GM12878 (cell line): Measurements from ENCODE around the gene ANO4. TPM values are rescaled to one million over a fixed set of nuclear protein-coding genes. Genes with fewer than 3 reads are reported as not detected.

Experiments
- ATAC-seq: fragments of 200-7000 bp; cut with Tn5 transposase; 3 replicates; pipeline ENCODE4 v1.9.1; 2020; ENCODE audit warnings: mild to moderate bottlenecking, moderate library complexity
- BruUV-seq: library from RNA; stranded (reverse); fragments of 400-500 nt; replicated peaks from 2 replicates; lab custom pipeline; 2021; lab: Mats Ljungman, UMichigan
- CTCF ChIA-PET: fragments of 300-600 bp; sonication (Branson Sonifier 250); formaldehyde crosslinking; extraction: SDS; loops from one replicate; lab custom pipeline; 2021; ENCODE audit warnings: inconsistent platforms; lab: Yijun Ruan, JAX
- POLR2A ChIA-PET: fragments of 350-600 bp; formaldehyde crosslinking; extraction: SDS; loops from one replicate; lab custom pipeline; 2021; ENCODE audit warnings: inconsistent platforms; lab: Charles Lee
- RAD21 ChIA-PET: fragments of 300-600 bp; sonication (Branson Sonifier 250); formaldehyde crosslinking; loops from one replicate; lab custom pipeline; 2023; ENCODE audit warnings: antibody characterized with exemption; ENCODE audit not compliant: unreplicated experiment; lab: Charles Lee
- SMC1A ChIA-PET: fragments of 300-600 bp; sonication (Branson Sonifier 250); formaldehyde crosslinking; loops from one replicate; lab custom pipeline; 2023; ENCODE audit not compliant: unreplicated experiment, uncharacterized antibody; lab: Charles Lee
- DNase-seq: peaks from one replicate; pipeline ENCODE4 v3.0.0-alpha.2; 2011; ENCODE audit warnings: low read depth, low spot score
- FAIRE-seq: peaks from 3 replicates; lab custom pipeline; 2011; peaks lifted over from hg19 to GRCh38; lab: Jason Lieb, UNC
- H2AFZ ChIP-seq: 2 replicates; pipeline ENCODE4 v1.6.0; 2011; ENCODE audit warnings: low read depth, low read length, control low read depth; ENCODE audit not compliant: control insufficient read depth
- H3K27ac ChIP-seq: 2 replicates; pipeline ENCODE4 v1.5.1; 2011; ENCODE audit warnings: control low read depth; ENCODE audit not compliant: control insufficient read depth, insufficient read depth
- H3K27me3 ChIP-seq, 2 experiments: replicated peaks in 1 of 2; 2 replicates each; pipeline versions ENCODE4 v1.6.0 to v1.6.1; 2011; ENCODE audit warnings: low read length in 1 of 2; ENCODE audit not compliant: control insufficient read depth in 2 of 2, insufficient read depth in 2 of 2
- H3K36me3 ChIP-seq, 2 experiments: 2 replicates each; pipeline ENCODE4 v1.5.1; 2011; ENCODE audit warnings: low read length in 1 of 2; ENCODE audit not compliant: control insufficient read depth in 2 of 2, insufficient read depth in 2 of 2
- H3K4me1 ChIP-seq: 2 replicates; pipeline ENCODE4 v1.6.1; 2011; ENCODE audit warnings: mild to moderate bottlenecking, low read length, moderate library complexity, mixed read lengths; ENCODE audit not compliant: control insufficient read depth, insufficient read depth
- H3K4me2 ChIP-seq: 2 replicates; pipeline ENCODE4 v1.6.0; 2011; ENCODE audit warnings: control low read depth; ENCODE audit not compliant: control insufficient read depth, insufficient read depth
- H3K4me3 ChIP-seq: fragments of 200-600 bp; sonication (generic); 2 replicates; pipeline ENCODE4 v1.5.1; 2016
- H3K79me2 ChIP-seq: 2 replicates; pipeline ENCODE4 v1.6.0; 2011; ENCODE audit warnings: low read length; ENCODE audit not compliant: control insufficient read depth, insufficient read depth
- H3K9ac ChIP-seq: 2 replicates; pipeline ENCODE4 v1.8.0; 2011; ENCODE audit warnings: low read length, control low read depth, mixed read lengths; ENCODE audit not compliant: control insufficient read depth, insufficient read depth
- H3K9me3 ChIP-seq: replicated peaks from 3 replicates; pipeline ENCODE4 v1.5.1; 2011; ENCODE audit warnings: mild to moderate bottlenecking, low read length; ENCODE audit not compliant: control insufficient read depth, insufficient read depth
- H4K20me1 ChIP-seq: 2 replicates; pipeline ENCODE4 v1.6.0; 2011; ENCODE audit not compliant: control insufficient read depth, insufficient read depth
- BHLHE40 ChIP-seq, 2 experiments: fragments of 450-650 bp in 1 of 2; IDR thresholded peaks; 2 replicates each; pipeline ENCODE4 v1.6.1; 2011 to 2017; ENCODE audit warnings: low read depth in 2 of 2, borderline replicate concordance in 1 of 2, improper control_type of control experiment in 1 of 2, low read length in 1 of 2, mild to moderate bottlenecking in 1 of 2
- BRCA1 ChIP-seq: IDR thresholded peaks from 2 replicates; pipeline ENCODE4 v1.6.1; 2011; ENCODE audit warnings: low read depth, low read length, improper control_type of control experiment
- CEBPB ChIP-seq, 2 experiments: fragments of 150-350 bp in 1 of 2; IDR thresholded peaks; 2 replicates each; pipeline ENCODE4 v1.6.1; 2012 to 2014; ENCODE audit warnings: low read depth in 2 of 2, low read length in 2 of 2, borderline replicate concordance in 1 of 2, inconsistent platforms in 1 of 2
- IRF4 ChIP-seq: IDR thresholded peaks from 2 replicates; pipeline ENCODE4 v1.6.1; 2011; ENCODE audit warnings: low read depth, low read length
- LARP7 ChIP-seq: fragments of 450-650 bp; IDR thresholded peaks from 2 replicates; pipeline ENCODE4 v1.6.1; 2017; ENCODE audit warnings: mild to moderate bottlenecking
- MTA3 ChIP-seq: IDR thresholded peaks from 2 replicates; pipeline ENCODE4 v1.6.1; 2012; ENCODE audit warnings: low read length, inconsistent platforms, borderline replicate concordance
- NBN ChIP-seq: fragments of 450-650 bp; IDR thresholded peaks from 2 replicates; pipeline ENCODE4 v1.6.1; 2016
- NFIC ChIP-seq: IDR thresholded peaks from 2 replicates; pipeline ENCODE4 v1.6.1; 2012; ENCODE audit warnings: low read depth, mild to moderate bottlenecking, inconsistent platforms, low read length, moderate library complexity
- NR2C2 ChIP-seq: IDR thresholded peaks from 2 replicates; pipeline ENCODE4 v1.6.1; 2011; ENCODE audit warnings: borderline replicate concordance, low read depth; ENCODE audit not compliant: control insufficient read depth, insufficient read length
- PBX3 ChIP-seq: IDR thresholded peaks from 2 replicates; pipeline ENCODE4 v1.6.1; 2011; ENCODE audit warnings: mild to moderate bottlenecking, low read depth, low read length, moderate library complexity; ENCODE audit not compliant: insufficient replicate concordance
- RELA ChIP-seq: fragments of 450-650 bp; IDR thresholded peaks from 2 replicates; pipeline ENCODE4 v1.8.0; 2014; ENCODE audit warnings: borderline replicate concordance; ENCODE audit not compliant: partially characterized antibody
- SKIL ChIP-seq: fragments of 450-650 bp; IDR thresholded peaks from 2 replicates; pipeline ENCODE4 v1.6.1; 2017; ENCODE audit warnings: mild to moderate bottlenecking, low read depth, inconsistent platforms; ENCODE audit not compliant: poor library complexity, severe bottlenecking
- ZBTB11 ChIP-seq: fragments of 450-650 bp; formaldehyde crosslinking; IDR thresholded peaks from 2 replicates; pipeline ENCODE4 v1.5.0; 2022; ENCODE audit warnings: mild to moderate bottlenecking, missing genetic modification characterization
- ZNF274 ChIP-seq: IDR thresholded peaks from one replicate; pipeline ENCODE4 v1.8.0; 2011; ENCODE audit not compliant: insufficient read length, insufficient read depth
- WGBS: methylation state at CpG from one replicate; pipeline ENCODE4 v1.1.6; 2016; ENCODE audit warnings: low lambda C conversion rate; ENCODE audit not compliant: insufficient replicate concordance, insufficient coverage; ENCODE audit errors: missing lambda C conversion rate; 5-methylcytosine and 5-hydroxymethylcytosine counted together
- in situ Hi-C: fragments of 300-500 bp; cut with MboI; formaldehyde crosslinking; loops from 9 replicates; pipeline ENCODE4 v1.14.3; 2018; ENCODE audit warnings: mixed read lengths
- intact Hi-C: fragments of 100-400 bp; cut with micrococcal nuclease; formaldehyde crosslinking; loops from one replicate; pipeline ENCODE4 v1.14.2; 2022; ENCODE audit not compliant: unreplicated experiment
- polyA plus RNA-seq, 11 experiments: library from polyadenylated mRNA; depleted of rRNA in 4 of 11; unstranded in 6 of 11; stranded (reverse) in 5 of 11; fragments of >200 nt; fragmentation: Nextera tagmentation in 4 of 11; fragmentation: Illumina TruSeq in 1 of 11; extraction: Ambion mirVana in 4 of 11; extraction: Trizol in 1 of 11; gene quantifications; 1 replicate in 1 of 11; 2 replicates in 10 of 11; pipeline versions ENCODE4 v1.2.1 to v1.2.3, GENCODE V29; 2011 to 2016; ENCODE audit warnings: inconsistent platforms in 2 of 11, missing spikeins in 2 of 11, low read depth in 1 of 11
- total RNA-seq, 4 experiments: library from RNA; depleted of rRNA in 3 of 4; stranded (reverse); fragments of >200 nt in 3 of 4; fragmentation: Illumina TruSeq in 1 of 4; extraction: Trizol in 1 of 4; gene quantifications; 2 replicates each; pipeline versions ENCODE4 v1.2.1 to v1.2.3, GENCODE V29; 2013 to 2021

The ANO4 gene
- total and polyA plus RNA-seq, 10 of the 15 experiments (the other 5 are each of a cell fraction or from before 2014, with no cell fraction given), result not detected

- H3K4me1 ChIP-seq, result no peaks in the 10 kb centered on the region
- no peak overlapping the region for H3K4me2 ChIP-seq
- no peaks in the 10 kb centered on the region for H3K9me3 ChIP-seq
- no TSS peak for BruUV-seq
- ChIA-PET RAD21 (no interaction called here), POLR2A (no interaction called here), CTCF (no interaction called here), SMC1A (no interaction called here)
- WGBS, result 0% methylated on average over 1 of the region's 1 CpG
- ATAC-seq, result no peak
- no peak for FAIRE-seq
- in situ Hi-C loops, result no loop called here
- H4K20me1 ChIP-seq, result no peaks in the 10 kb centered on the region
- H3K79me2 ChIP-seq, result no peaks in the 10 kb centered on the region
- intact Hi-C loops, result no loop called here
- H3K36me3 ChIP-seq, result no peaks in the 10 kb centered on the region
- H2AFZ ChIP-seq, result no peak overlapping the region
- H3K27ac ChIP-seq, result no peak overlapping the region
- no peak for DNase-seq
- no peak overlapping the region for H3K4me3 ChIP-seq
- H3K27me3 ChIP-seq, result no peaks in the 10 kb centered on the region
- H3K9ac ChIP-seq, result no peak overlapping the region
- TF ChIP-seq MTA3 (no peak), ZNF274 (no peak), BRCA1 (no peak), SKIL (no peak), BHLHE40 (IDR thresholded peaks at IDR 0.05; ENCODE audit: borderline replicate concordance in 1 of 2, low read depth in 2 of 2, low read length in 1 of 2) (no peak), LARP7 (no peak), NBN (no peak), RELA (no peak), ZBTB11 (CRISPR knock-in tag) (no peak), NFIC (no peak), IRF4 (no peak), PBX3 (no peak), NR2C2 (no peak), CEBPB (IDR thresholded peaks at IDR 0.05; ENCODE audit: borderline replicate concordance in 1 of 2, low read depth in 2 of 2, low read length in 2 of 2) (no peak)
Measured at GRCh38 chr12:100967189-100967588, 172.6 kb downstream of the ANO4 start.
